ENCODE results near the gene STX10. TPM values are rescaled to one million over a fixed set of nuclear protein-coding genes. Genes with fewer than 3 reads are reported as not detected.

STX10 gene
- total and polyA plus RNA-seq, 9 of the 15 experiments (the other 6 are each of a cell fraction or from before 2014, with no cell fraction given): 0.51 to 66.3 (median 31.0) TPM

DNA sequence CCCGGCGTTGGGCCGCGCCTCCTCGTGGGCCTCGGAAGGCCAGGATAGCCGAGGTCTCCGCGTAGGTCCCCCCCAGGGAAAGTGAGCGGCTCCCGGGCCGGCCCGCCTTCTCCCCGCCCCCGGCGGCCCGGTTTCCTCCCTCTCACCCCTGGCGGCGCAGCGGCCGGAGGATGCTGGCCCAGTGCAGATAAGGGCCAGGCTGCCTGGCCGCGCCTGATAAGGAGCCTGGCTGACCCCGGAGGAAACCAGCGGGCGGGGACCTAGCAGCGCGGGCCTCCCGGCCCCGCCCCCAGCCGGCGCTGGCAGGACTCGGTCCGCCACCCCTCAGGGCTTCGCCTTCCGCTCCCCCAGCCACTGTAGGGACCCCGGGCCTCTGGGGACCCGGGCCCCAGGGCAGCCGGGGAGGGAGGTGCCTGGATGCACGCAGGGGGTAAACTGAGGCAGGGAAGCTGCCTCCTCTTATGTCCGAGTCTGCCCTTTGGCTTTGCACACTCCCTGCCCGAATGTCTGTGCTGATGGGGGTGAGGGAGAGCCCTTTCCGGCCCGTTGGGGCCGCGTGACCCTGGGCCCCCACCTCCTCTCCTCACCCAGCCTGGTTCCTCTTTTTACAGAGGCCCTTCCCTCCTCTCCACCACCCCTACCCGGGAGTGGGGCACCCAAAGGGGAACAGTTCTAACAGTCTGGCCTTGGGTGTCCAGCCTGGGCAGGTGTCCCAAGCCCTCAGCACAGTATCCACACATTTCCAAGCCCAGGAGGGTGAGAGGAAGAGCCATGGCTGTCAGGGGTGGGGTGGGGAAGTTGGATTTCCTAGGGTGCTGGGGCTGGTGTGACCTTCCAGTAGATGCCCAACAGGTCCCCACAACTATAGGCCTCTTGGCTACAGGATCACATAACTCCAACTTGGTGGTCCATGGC lies 47.3 kb downstream of the STX10 start, which contains the start of gene LYL1 (continued):
- TF ChIP-seq, protein P1, sequence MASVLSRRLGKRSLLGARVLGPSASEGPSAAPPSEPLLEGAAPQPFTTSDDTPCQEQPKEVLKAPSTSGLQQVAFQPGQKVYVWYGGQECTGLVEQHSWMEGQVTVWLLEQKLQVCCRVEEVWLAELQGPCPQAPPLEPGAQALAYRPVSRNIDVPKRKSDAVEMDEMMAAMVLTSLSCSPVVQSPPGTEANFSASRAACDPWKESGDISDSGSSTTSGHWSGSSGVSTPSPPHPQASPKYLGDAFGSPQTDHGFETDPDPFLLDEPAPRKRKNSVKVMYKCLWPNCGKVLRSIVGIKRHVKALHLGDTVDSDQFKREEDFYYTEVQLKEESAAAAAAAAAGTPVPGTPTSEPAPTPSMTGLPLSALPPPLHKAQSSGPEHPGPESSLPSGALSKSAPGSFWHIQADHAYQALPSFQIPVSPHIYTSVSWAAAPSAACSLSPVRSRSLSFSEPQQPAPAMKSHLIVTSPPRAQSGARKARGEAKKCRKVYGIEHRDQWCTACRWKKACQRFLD (CRISPR knock-in tag; IDR thresholded peaks at IDR 0.05): peak; percentile 93
- TF ChIP-seq NFIX (CRISPR knock-in tag; IDR thresholded peaks at IDR 0.05; ENCODE audit: low read depth) (no peak), ZNF699 (CRISPR knock-in tag; IDR thresholded peaks at IDR 0.05; ENCODE audit: insufficient replicate concordance) (no peak), XRCC3 (IDR thresholded peaks at IDR 0.05) (no peak), BMI1 (IDR thresholded peaks at IDR 0.05; ENCODE audit: low read length) (no peak), ZNF79 (CRISPR knock-in tag; IDR thresholded peaks at IDR 0.05; ENCODE audit: low read depth) (peak; percentile 34; the same call in 1 of the 2 replicates), DLX4 (CRISPR knock-in tag; IDR thresholded peaks at IDR 0.05) (no peak), THAP12 (CRISPR knock-in tag; IDR thresholded peaks at IDR 0.05) (no peak), ZBTB5 (IDR thresholded peaks at IDR 0.05) (no peak), ZBTB8A (IDR thresholded peaks at IDR 0.05; ENCODE audit: partially characterized antibody) (no peak), ELF4 (CRISPR knock-in tag; IDR thresholded peaks at IDR 0.05) (peak; percentile 84)
- TF ChIP-seq, protein P2, sequence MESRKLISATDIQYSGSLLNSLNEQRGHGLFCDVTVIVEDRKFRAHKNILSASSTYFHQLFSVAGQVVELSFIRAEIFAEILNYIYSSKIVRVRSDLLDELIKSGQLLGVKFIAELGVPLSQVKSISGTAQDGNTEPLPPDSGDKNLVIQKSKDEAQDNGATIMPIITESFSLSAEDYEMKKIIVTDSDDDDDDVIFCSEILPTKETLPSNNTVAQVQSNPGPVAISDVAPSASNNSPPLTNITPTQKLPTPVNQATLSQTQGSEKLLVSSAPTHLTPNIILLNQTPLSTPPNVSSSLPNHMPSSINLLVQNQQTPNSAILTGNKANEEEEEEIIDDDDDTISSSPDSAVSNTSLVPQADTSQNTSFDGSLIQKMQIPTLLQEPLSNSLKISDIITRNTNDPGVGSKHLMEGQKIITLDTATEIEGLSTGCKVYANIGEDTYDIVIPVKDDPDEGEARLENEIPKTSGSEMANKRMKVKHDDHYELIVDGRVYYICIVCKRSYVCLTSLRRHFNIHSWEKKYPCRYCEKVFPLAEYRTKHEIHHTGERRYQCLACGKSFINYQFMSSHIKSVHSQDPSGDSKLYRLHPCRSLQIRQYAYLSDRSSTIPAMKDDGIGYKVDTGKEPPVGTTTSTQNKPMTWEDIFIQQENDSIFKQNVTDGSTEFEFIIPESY (CRISPR knock-in tag; IDR thresholded peaks at IDR 0.05): peak; percentile 80
- TF ChIP-seq, protein P3, sequence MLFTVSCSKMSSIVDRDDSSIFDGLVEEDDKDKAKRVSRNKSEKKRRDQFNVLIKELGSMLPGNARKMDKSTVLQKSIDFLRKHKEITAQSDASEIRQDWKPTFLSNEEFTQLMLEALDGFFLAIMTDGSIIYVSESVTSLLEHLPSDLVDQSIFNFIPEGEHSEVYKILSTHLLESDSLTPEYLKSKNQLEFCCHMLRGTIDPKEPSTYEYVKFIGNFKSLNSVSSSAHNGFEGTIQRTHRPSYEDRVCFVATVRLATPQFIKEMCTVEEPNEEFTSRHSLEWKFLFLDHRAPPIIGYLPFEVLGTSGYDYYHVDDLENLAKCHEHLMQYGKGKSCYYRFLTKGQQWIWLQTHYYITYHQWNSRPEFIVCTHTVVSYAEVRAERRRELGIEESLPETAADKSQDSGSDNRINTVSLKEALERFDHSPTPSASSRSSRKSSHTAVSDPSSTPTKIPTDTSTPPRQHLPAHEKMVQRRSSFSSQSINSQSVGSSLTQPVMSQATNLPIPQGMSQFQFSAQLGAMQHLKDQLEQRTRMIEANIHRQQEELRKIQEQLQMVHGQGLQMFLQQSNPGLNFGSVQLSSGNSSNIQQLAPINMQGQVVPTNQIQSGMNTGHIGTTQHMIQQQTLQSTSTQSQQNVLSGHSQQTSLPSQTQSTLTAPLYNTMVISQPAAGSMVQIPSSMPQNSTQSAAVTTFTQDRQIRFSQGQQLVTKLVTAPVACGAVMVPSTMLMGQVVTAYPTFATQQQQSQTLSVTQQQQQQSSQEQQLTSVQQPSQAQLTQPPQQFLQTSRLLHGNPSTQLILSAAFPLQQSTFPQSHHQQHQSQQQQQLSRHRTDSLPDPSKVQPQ (CRISPR knock-in tag; IDR thresholded peaks at IDR 0.05; ENCODE audit: borderline replicate concordance): no peak; the same call in 1 of the 2 replicates

All from K562 (cell line).